Activated CD4-positive, alpha-beta T cell treated with anti-CD3 and anti-CD28 coated beads for 36 hours (primary cell): ENCODE results near the gene LMAN1L. TPM values are rescaled to one million over a fixed set of nuclear protein-coding genes. Genes with fewer than 3 reads are reported as not detected.

Experiments
- ATAC-seq: fragments of 200-7000 bp; cut with Tn5 transposase; one replicate; pipeline ENCODE4 v1.10.0; 2021; ENCODE audit warnings: mild to moderate bottlenecking, moderate library complexity
- CTCF ChIA-PET: fragments of 350-600 bp; sonication (Branson Sonifier 250); formaldehyde crosslinking; loops from one replicate; lab custom pipeline; 2021; ENCODE audit warnings: antibody characterized with exemption; lab: Charles Lee
- POLR2A ChIA-PET: fragments of 350-600 bp; sonication (Branson Sonifier 250); formaldehyde crosslinking; loops from one replicate; lab custom pipeline; 2021; ENCODE audit warnings: antibody characterized with exemption, inconsistent platforms; lab: Charles Lee
- DNase-seq: peaks from one replicate; pipeline ENCODE4 v3.0.0-alpha.2; 2020
- H3K27ac Mint-ChIP-seq: one replicate; pipeline ENCODE4 v1.8.0; 2021; ENCODE audit warnings: mixed read lengths
- H3K27me3 Mint-ChIP-seq: one replicate; pipeline ENCODE4 v1.8.0; 2021; ENCODE audit warnings: mixed read lengths
- H3K36me3 Mint-ChIP-seq: one replicate; pipeline ENCODE4 v1.8.0; 2021; ENCODE audit warnings: low read depth, mixed read lengths
- H3K4me1 Mint-ChIP-seq: one replicate; pipeline ENCODE4 v1.8.0; 2021; ENCODE audit warnings: mixed read lengths
- H3K4me3 Mint-ChIP-seq: one replicate; pipeline ENCODE4 v1.8.0; 2021; ENCODE audit warnings: mild to moderate bottlenecking, moderate library complexity, mixed read lengths
- H3K9me3 Mint-ChIP-seq: one replicate; pipeline ENCODE4 v1.8.0; 2021; ENCODE audit warnings: low read depth, mixed read lengths
- intact Hi-C, 2 experiments: fragments of 100-400 bp; cut with DNase I in 1 of 2; cut with micrococcal nuclease in 1 of 2; formaldehyde crosslinking; loops; one replicate each; pipeline versions ENCODE4 v1.14.2 to v1.15.1; 2022 to 2024; cut with DNase I, micrococcal nuclease
- total RNA-seq, 2 experiments: library from RNA; stranded (reverse); gene quantifications; one replicate each; pipeline ENCODE4 v1.2.3, GENCODE V29; 2021

Gene LMAN1L
- total RNA-seq, 2 experiments from 2014 or later = 0.25 TPM; not detected in 1

GRCh38 chr15:74792227-74793016 lies 20.2 kb upstream of the LMAN1L start:
- H3K27me3 Mint-ChIP-seq = no peaks in the 10 kb centered on the region
- CTCF ChIA-PET = interaction anchor here (0.6 to 22.1 kb wide), 11 partner anchors 13 to 745 kb away, joined by 3 to 743 read pairs (median 4); partner anchors contain the start of genes CSK and LMAN1L
- ATAC-seq (no peak), DNase-seq (no peak)
- H3K4me3 Mint-ChIP-seq = peak overlapping the region; percentile 89
- H3K9me3 Mint-ChIP-seq = no peaks in the 10 kb centered on the region
- peaks cover 58% of the 10 kb centered on the region for H3K36me3 Mint-ChIP-seq
- peaks cover 87% of the 10 kb centered on the region for H3K4me1 Mint-ChIP-seq
- POLR2A ChIA-PET = interaction anchor here (0.6 to 3.2 kb wide), 4 partner anchors 9 to 91 kb away, joined by 5 to 26 read pairs (median 12); partner anchors contain the start of gene CSK
- intact Hi-C loops = loop anchor here in 1 of 2 experiments (1.0 kb wide), 1 partner anchor 21 kb away; no protein-coding TSS in a partner anchor
- peak overlapping the region; percentile 88 for H3K27ac Mint-ChIP-seq

GRCh38 chr15:74793135-74794028 lies 19.3 kb upstream of the LMAN1L start:
- no peaks in the 10 kb centered on the region for H3K27me3 Mint-ChIP-seq
- H3K36me3 Mint-ChIP-seq = peaks cover 54% of the 10 kb centered on the region
- H3K4me1 Mint-ChIP-seq = peaks cover 86% of the 10 kb centered on the region
- H3K9me3 Mint-ChIP-seq = no peaks in the 10 kb centered on the region
- peak overlapping the region; percentile 88 for H3K27ac Mint-ChIP-seq
- ATAC-seq = peak; percentile 24
- peak; percentile 86 for DNase-seq
- POLR2A ChIA-PET = interaction anchor here (0.6 to 3.2 kb wide), 6 partner anchors 10 to 113 kb away, joined by 3 to 26 read pairs (median 6); partner anchors contain the start of gene CSK
- H3K4me3 Mint-ChIP-seq = no peak overlapping the region
- CTCF ChIA-PET = interaction anchor here (0.5 to 22.1 kb wide), 24 partner anchors 12 to 419 kb away, joined by 3 to 743 read pairs (median 4); partner anchors contain the start of genes CSK and LMAN1L
- intact Hi-C loops = loop anchor here in 1 of 2 experiments (1.0 kb wide), 1 partner anchor 22 kb away; no protein-coding TSS in a partner anchor

- ChIA-PET CTCF (interaction anchor here (0.5 to 22.1 kb wide), 15 partner anchors 14 to 254 kb away, joined by 3 to 743 read pairs (median 3); partner anchors contain the start of gene CSK), POLR2A (interaction anchor here (0.8 to 3.2 kb wide), 4 partner anchors 11 to 112 kb away, joined by 3 to 26 read pairs (median 13); partner anchors contain the start of gene CSK)
- peak; percentile 49 for DNase-seq
- Mint-ChIP-seq H3K4me3 (peak overlapping the region; percentile 16), H3K36me3 (peaks cover 53% of the 10 kb centered on the region), H3K27ac (peak overlapping the region; percentile 92), H3K4me1 (peaks cover 88% of the 10 kb centered on the region), H3K27me3 (no peaks in the 10 kb centered on the region), H3K9me3 (no peaks in the 10 kb centered on the region)
- intact Hi-C loops = no loop called here
- peak; percentile 51 for ATAC-seq
These were observed 18.2 kb upstream of the LMAN1L start for GRCh38 chr15:74794248-74794969.

- Mint-ChIP-seq H3K4me1 (peaks cover 88% of the 10 kb centered on the region), H3K36me3 (peaks cover 53% of the 10 kb centered on the region), H3K27ac (peak overlapping the region; percentile 92), H3K4me3 (peak overlapping the region; percentile 16), H3K27me3 (no peaks in the 10 kb centered on the region), H3K9me3 (no peaks in the 10 kb centered on the region)
- peak; percentile 7 for ATAC-seq
- ChIA-PET CTCF (interaction anchor here (0.5 to 22.1 kb wide), 7 partner anchors 8 to 167 kb away, joined by 3 to 743 read pairs (median 3); partner anchors contain the start of genes CSK and ULK3), POLR2A (interaction anchor here (1.6 to 3.2 kb wide), 3 partner anchors 11 to 17 kb away, joined by 6 to 26 read pairs (median 20); partner anchors contain the start of gene CSK)
- intact Hi-C loops = no loop called here
- peak; percentile 49 for DNase-seq
These were observed 17.7 kb upstream of the LMAN1L start for GRCh38 chr15:74794970-74795349.

GRCh38 chr15:74795966-74796625 lies 16.5 kb upstream of the LMAN1L start:
- CTCF ChIA-PET = interaction anchor here (0.6 to 22.1 kb wide), 6 partner anchors 9 to 404 kb away, joined by 3 to 743 read pairs (median 4); partner anchors contain the start of genes CSK and ULK3

GRCh38 chr15:74798388-74799254 lies 14.0 kb upstream of the LMAN1L start:
- intact Hi-C loops = no loop called here
- H3K36me3 Mint-ChIP-seq = peaks cover 57% of the 10 kb centered on the region
- ChIA-PET POLR2A (interaction anchor here (1.0 to 1.9 kb wide), 3 partner anchors 19 to 28 kb away, joined by 3 to 5 read pairs (median 5); no protein-coding TSS in a partner anchor), CTCF (interaction anchor here (0.5 to 22.1 kb wide), 20 partner anchors 9 to 225 kb away, joined by 3 to 743 read pairs (median 6); partner anchors contain the start of genes CSK and PPCDC)
- H3K4me1 Mint-ChIP-seq = peaks cover 56% of the 10 kb centered on the region
- H3K9me3 Mint-ChIP-seq = no peaks in the 10 kb centered on the region
- no peak overlapping the region for H3K4me3 Mint-ChIP-seq
- H3K27me3 Mint-ChIP-seq = no peaks in the 10 kb centered on the region
- DNase-seq (no peak), ATAC-seq (no peak)
- peak overlapping the region; percentile 80 for H3K27ac Mint-ChIP-seq

More at GRCh38 chr15:74795966-74796625, 16.5 kb upstream of the LMAN1L start:
- Mint-ChIP-seq H3K4me1 (peaks cover 81% of the 10 kb centered on the region), H3K27ac (peak overlapping the region; percentile 92), H3K36me3 (peaks cover 55% of the 10 kb centered on the region), H3K4me3 (peak overlapping the region; percentile 36), H3K27me3 (no peaks in the 10 kb centered on the region), H3K9me3 (no peaks in the 10 kb centered on the region)
- POLR2A ChIA-PET = no interaction called here
- ATAC-seq (peak; percentile 38), DNase-seq (peak; percentile 79)
- intact Hi-C loops = loop anchor here (1.0 kb wide), 1 partner anchor 8 kb away; no protein-coding TSS in a partner anchor

GRCh38 chr15:74799255-74799855 lies 13.3 kb upstream of the LMAN1L start:
- intact Hi-C loops = no loop called here
- DNase-seq (peak; percentile 68), ATAC-seq (peak; percentile 8)
- Mint-ChIP-seq H3K27ac (peak overlapping the region; percentile 80), H3K4me1 (peaks cover 51% of the 10 kb centered on the region), H3K4me3 (no peak overlapping the region), H3K36me3 (peaks cover 63% of the 10 kb centered on the region), H3K27me3 (no peaks in the 10 kb centered on the region), H3K9me3 (no peaks in the 10 kb centered on the region)
- POLR2A ChIA-PET = interaction anchor here (1.0 to 1.9 kb wide), 4 partner anchors 9 to 28 kb away, joined by 3 to 5 read pairs (median 4); no protein-coding TSS in a partner anchor
- CTCF ChIA-PET = interaction anchor here (0.5 to 6.1 kb wide), 21 partner anchors 9 to 188 kb away, joined by 3 to 93 read pairs (median 4); partner anchors contain the start of genes CSK, LMAN1L and ULK3

- H3K4me1 Mint-ChIP-seq = peaks cover 44% of the 10 kb centered on the region
- H3K9me3 Mint-ChIP-seq = no peaks in the 10 kb centered on the region
- no peak overlapping the region for H3K4me3 Mint-ChIP-seq
- DNase-seq (peak; percentile 93), ATAC-seq (peak; percentile 87)
- peaks cover 63% of the 10 kb centered on the region for H3K36me3 Mint-ChIP-seq
- no peaks in the 10 kb centered on the region for H3K27me3 Mint-ChIP-seq
- ChIA-PET CTCF (interaction anchor here (0.6 to 6.1 kb wide), 20 partner anchors 10 to 178 kb away, joined by 3 to 93 read pairs (median 4); partner anchors contain the start of genes CSK, LMAN1L and ULK3), POLR2A (interaction anchor here (1.0 to 1.9 kb wide), 4 partner anchors 10 to 29 kb away, joined by 3 to 5 read pairs (median 4); no protein-coding TSS in a partner anchor)
- intact Hi-C loops = loop anchor here (1.0 to 5.0 kb wide), 4 partner anchors 17 to 42 kb away; partner anchors contain the start of genes CSK (in 1 of the 2) and ULK3 (in 1 of the 2)
- peak overlapping the region; percentile 80 for H3K27ac Mint-ChIP-seq
These were observed 12.6 kb upstream of the LMAN1L start for GRCh38 chr15:74799856-74800558.
